Keratinocyte (primary cell): Measurements from ENCODE around the gene ONECUT2. TPM values are rescaled to one million over a fixed set of nuclear protein-coding genes. Genes with fewer than 3 reads are reported as not detected.

Experiments
- DNase-seq: peaks from one replicate; pipeline ENCODE4 v3.0.0-alpha.2; 2011; ENCODE audit warnings: low read depth, missing footprints, low spot score
- FAIRE-seq: peaks from 2 replicates; lab custom pipeline; 2011; peaks lifted over from hg19 to GRCh38; lab: Jason Lieb, UNC
- H2AFZ ChIP-seq: 2 replicates; pipeline ENCODE4 v1.6.0; 2012; ENCODE audit warnings: low read length, control low read depth, inconsistent platforms; ENCODE audit not compliant: control insufficient read depth
- H3K27ac ChIP-seq: 2 replicates; pipeline ENCODE4 v1.5.1; 2011; ENCODE audit warnings: low read length; ENCODE audit not compliant: control insufficient read depth, insufficient read depth
- H3K27me3 ChIP-seq: 3 replicates; pipeline ENCODE4 v1.6.0; 2011; ENCODE audit warnings: low read length; ENCODE audit not compliant: control insufficient read depth, insufficient read depth; ENCODE audit errors: extremely low read depth
- H3K36me3 ChIP-seq, 2 experiments: 2 replicates in 1 of 2; 3 replicates in 1 of 2; pipeline ENCODE4 v1.5.1; 2011; ENCODE audit warnings: low read length in 2 of 2, mild to moderate bottlenecking in 1 of 2; ENCODE audit not compliant: control insufficient read depth in 2 of 2, insufficient read depth in 2 of 2; ENCODE audit errors: extremely low read depth in 1 of 2
- H3K4me1 ChIP-seq: 3 replicates; pipeline ENCODE4 v1.5.1; 2011; ENCODE audit warnings: low read length; ENCODE audit not compliant: control insufficient read depth, insufficient read depth; ENCODE audit errors: extremely low read depth
- H3K4me2 ChIP-seq: 3 replicates; pipeline ENCODE4 v1.6.0; 2011; ENCODE audit warnings: low read depth, low read length; ENCODE audit not compliant: control insufficient read depth, insufficient read depth; ENCODE audit errors: extremely low read depth
- H3K4me3 ChIP-seq, 3 experiments: fragments of 200-600 bp in 1 of 3; sonication (generic) in 1 of 3; 2 replicates in 2 of 3; 3 replicates in 1 of 3; pipeline ENCODE4 v1.5.1; 2011 to 2016; ENCODE audit warnings: low read length in 3 of 3, mild to moderate bottlenecking in 3 of 3, control low read depth in 2 of 3, inconsistent platforms in 1 of 3, low read depth in 1 of 3, mixed read lengths in 1 of 3, mixed run types in 1 of 3, moderate library complexity in 1 of 3; ENCODE audit not compliant: control insufficient read depth in 2 of 3, insufficient read depth in 2 of 3; ENCODE audit errors: extremely low read depth in 1 of 3
- H3K79me2 ChIP-seq: 2 replicates; pipeline ENCODE4 v1.6.0; 2012; ENCODE audit warnings: low read length; ENCODE audit not compliant: control insufficient read depth, insufficient read depth
- H3K9ac ChIP-seq: 3 replicates; pipeline ENCODE4 v1.6.0; 2011; ENCODE audit warnings: low read length; ENCODE audit not compliant: control insufficient read depth, insufficient read depth; ENCODE audit errors: extremely low read depth
- H3K9me1 ChIP-seq: 3 replicates; pipeline ENCODE4 v1.6.0; 2011; ENCODE audit warnings: low read length; ENCODE audit not compliant: control insufficient read depth, insufficient read depth; ENCODE audit errors: extremely low read depth
- H3K9me3 ChIP-seq: 2 replicates; pipeline ENCODE4 v1.5.1; 2012; ENCODE audit warnings: low read depth, low read length; ENCODE audit not compliant: control insufficient read depth
- H4K20me1 ChIP-seq: 3 replicates; pipeline ENCODE4 v1.6.0; 2011; ENCODE audit warnings: low read length; ENCODE audit not compliant: control insufficient read depth, insufficient read depth; ENCODE audit errors: extremely low read depth
- CTCF ChIP-seq, 3 experiments: IDR thresholded peaks in 1 of 3; conservative IDR thresholded peaks in 1 of 3; optimal IDR thresholded peaks in 1 of 3; 2 replicates in 2 of 3; 3 replicates in 1 of 3; pipeline versions ENCODE3 to v1.5.1; 2011; ENCODE audit warnings: low read length in 3 of 3, mild to moderate bottlenecking in 3 of 3, moderate library complexity in 2 of 3, control low read depth in 1 of 3, inconsistent platforms in 1 of 3; ENCODE audit not compliant: insufficient read depth in 2 of 3; ENCODE audit errors: extremely low read depth in 1 of 3
- EZH2 ChIP-seq: IDR thresholded peaks from one replicate; pipeline ENCODE4 v1.6.1; 2012; ENCODE audit warnings: inconsistent platforms, mild to moderate bottlenecking, low read length, moderate library complexity
- dilution Hi-C: fragments of 300-500 bp; cut with MboI; formaldehyde crosslinking; loops from one replicate; pipeline ENCODE4 v1.7.0; 2020; ENCODE audit warnings: low sequenced_read_pairs; ENCODE audit not compliant: extremely low pct_ligation_motif_present
- polyA plus RNA-seq, 5 experiments: library from polyadenylated mRNA; depleted of rRNA in 3 of 5; stranded (reverse) in 3 of 5; stranded (forward) in 1 of 5; unstranded in 1 of 5; fragments of >200 nt; gene quantifications; 1 replicate in 1 of 5; 2 replicates in 3 of 5; 3 replicates in 1 of 5; pipeline versions ENCODE4 v1.2.1 to v1.2.3, GENCODE V29; 2011 to 2012; ENCODE audit warnings: missing spikeins in 2 of 5, low read depth in 1 of 5, low replicate concordance in 1 of 5

Gene ONECUT2
- polyA plus RNA-seq, 1 donor (not counting 4 experiments of a cell fraction or from before 2014, with no cell fraction given), result 0.01 TPM

- no peak overlapping the region for H3K27ac ChIP-seq
- no peaks in the 10 kb centered on the region for H3K79me2 ChIP-seq
- H3K4me3 ChIP-seq, result no peak overlapping the region
- peaks cover 3% of the 10 kb centered on the region for H3K9me3 ChIP-seq
- H3K9me1 ChIP-seq, result no peaks in the 10 kb centered on the region
- peaks cover 5% of the 10 kb centered on the region for H3K4me1 ChIP-seq
- peaks cover 89% of the 10 kb centered on the region for H3K27me3 ChIP-seq
- dilution Hi-C loops, result no loop called here
- no peak overlapping the region for H3K9ac ChIP-seq
- FAIRE-seq, result no peak
- H2AFZ ChIP-seq, result no peak overlapping the region
- DNase-seq, result no peak
- no peaks in the 10 kb centered on the region for H3K36me3 ChIP-seq
- TF ChIP-seq CTCF (optimal IDR thresholded peaks at IDR 0.05 in 1 of 3, IDR thresholded peaks at IDR 0.05 in 1 of 3, conservative IDR thresholded peaks at IDR 0.05 in 1 of 3; ENCODE audit: extremely low read depth in 1 of 3, insufficient read depth in 2 of 3, low read length in 3 of 3), result no peak
- TF ChIP-seq EZH2, result no peak
- H3K4me2 ChIP-seq, result no peak overlapping the region
- no peaks in the 10 kb centered on the region for H4K20me1 ChIP-seq
These were observed 4.8 kb downstream of the ONECUT2 start for GRCh38 chr18:57439985-57440330.

- no peaks in the 10 kb centered on the region for H3K36me3 ChIP-seq
- H3K4me3 ChIP-seq, result no peak overlapping the region
- DNase-seq, result no peak
- dilution Hi-C loops, result no loop called here
- H3K79me2 ChIP-seq, result no peaks in the 10 kb centered on the region
- H3K4me1 ChIP-seq, result peaks cover 5% of the 10 kb centered on the region
- peaks cover 88% of the 10 kb centered on the region for H3K27me3 ChIP-seq
- no peak overlapping the region for H3K27ac ChIP-seq
- no peaks in the 10 kb centered on the region for H3K9me1 ChIP-seq
- H4K20me1 ChIP-seq, result no peaks in the 10 kb centered on the region
- FAIRE-seq, result no peak
- no peak overlapping the region for H2AFZ ChIP-seq
- peak; percentile 91 for TF ChIP-seq EZH2
- no peak for TF ChIP-seq CTCF (optimal IDR thresholded peaks at IDR 0.05 in 1 of 3, IDR thresholded peaks at IDR 0.05 in 1 of 3, conservative IDR thresholded peaks at IDR 0.05 in 1 of 3; ENCODE audit: extremely low read depth in 1 of 3, insufficient read depth in 2 of 3, low read length in 3 of 3)
- peaks cover 3% of the 10 kb centered on the region for H3K9me3 ChIP-seq
- H3K9ac ChIP-seq, result no peak overlapping the region
- H3K4me2 ChIP-seq, result no peak overlapping the region
These were observed 5.3 kb downstream of the ONECUT2 start for GRCh38 chr18:57440331-57441070.
